ENCODE results near the gene AURKB. TPM values are rescaled to one million over a fixed set of nuclear protein-coding genes. Genes with fewer than 3 reads are reported as not detected.

The AURKB gene
- total and polyA plus RNA-seq, 8 donors: 1.0 to 66.0 (median 9.5) TPM

DNA sequence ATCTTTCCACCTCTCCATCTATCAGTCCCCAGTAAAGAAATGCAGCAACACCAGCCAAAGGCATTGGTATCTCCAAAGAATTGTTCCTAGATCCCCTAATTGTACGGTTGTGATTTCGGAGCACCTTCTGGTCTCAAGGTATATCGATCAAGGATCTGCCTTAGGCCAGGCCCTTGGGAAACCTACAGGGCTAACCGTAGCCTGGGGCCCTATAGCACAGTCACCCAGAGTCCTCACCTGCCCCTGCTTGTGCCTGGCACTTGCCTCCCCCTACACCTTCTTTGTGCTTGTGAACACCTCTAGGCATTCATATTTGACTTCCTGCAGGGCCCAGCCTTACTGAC is 16.8 kb upstream of the AURKB start:
- Histone ChIP-seq H3K27me3 (no peaks in the 10 kb centered on the region), H3K9me3 (no peaks in the 10 kb centered on the region), H3K4me1 (peaks cover 17 to 35% (median 26%) of the 10 kb centered on the region in 4 donors), H3K4me3 (peak overlapping the region in 3 of 4 donors; percentile 14 to 40 (median 24)), H3K27ac (peak overlapping the region in 4 of 5 donors; percentile 70 to 78 (median 74)), H3K36me3 (peaks cover 50 to 53% (median 51%) of the 10 kb centered on the region in 4 donors)
- no peak for DNase-seq
- intact Hi-C loops (cut with DNase I; ENCODE audit: low total_unique reads): no loop called here
- no peak for TF ChIP-seq POLR2A (IDR thresholded peaks at IDR 0.05)
- TF ChIP-seq POLR2AphosphoS5 (IDR thresholded peaks at IDR 0.05): no peak
- TF ChIP-seq, protein P1, sequence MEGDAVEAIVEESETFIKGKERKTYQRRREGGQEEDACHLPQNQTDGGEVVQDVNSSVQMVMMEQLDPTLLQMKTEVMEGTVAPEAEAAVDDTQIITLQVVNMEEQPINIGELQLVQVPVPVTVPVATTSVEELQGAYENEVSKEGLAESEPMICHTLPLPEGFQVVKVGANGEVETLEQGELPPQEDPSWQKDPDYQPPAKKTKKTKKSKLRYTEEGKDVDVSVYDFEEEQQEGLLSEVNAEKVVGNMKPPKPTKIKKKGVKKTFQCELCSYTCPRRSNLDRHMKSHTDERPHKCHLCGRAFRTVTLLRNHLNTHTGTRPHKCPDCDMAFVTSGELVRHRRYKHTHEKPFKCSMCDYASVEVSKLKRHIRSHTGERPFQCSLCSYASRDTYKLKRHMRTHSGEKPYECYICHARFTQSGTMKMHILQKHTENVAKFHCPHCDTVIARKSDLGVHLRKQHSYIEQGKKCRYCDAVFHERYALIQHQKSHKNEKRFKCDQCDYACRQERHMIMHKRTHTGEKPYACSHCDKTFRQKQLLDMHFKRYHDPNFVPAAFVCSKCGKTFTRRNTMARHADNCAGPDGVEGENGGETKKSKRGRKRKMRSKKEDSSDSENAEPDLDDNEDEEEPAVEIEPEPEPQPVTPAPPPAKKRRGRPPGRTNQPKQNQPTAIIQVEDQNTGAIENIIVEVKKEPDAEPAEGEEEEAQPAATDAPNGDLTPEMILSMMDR (IDR thresholded peaks at IDR 0.05): no peak
- no peak for TF ChIP-seq EP300 (IDR thresholded peaks at IDR 0.05)
- 88 to 100% (median 93%) methylated on average over 4 of the region's 4 CpGs for WGBS, 5 donors

- peak in 1 of 3 donors; percentile 38 for TF ChIP-seq POLR2AphosphoS5 (IDR thresholded peaks at IDR 0.05)
- no peak for TF ChIP-seq POLR2A (IDR thresholded peaks at IDR 0.05)
- TF ChIP-seq, protein P1 (IDR thresholded peaks at IDR 0.05): no peak
- WGBS, 5 donors: 14 to 32% (median 18%) methylated on average over 32 of the region's 32 CpGs
- Histone ChIP-seq H3K36me3 (peaks cover 45 to 48% (median 46%) of the 10 kb centered on the region in 4 donors), H3K4me1 (peaks cover 17 to 36% (median 26%) of the 10 kb centered on the region in 4 donors), H3K9me3 (no peaks in the 10 kb centered on the region), H3K27ac (peak overlapping the region in 4 of 5 donors; percentile 70 to 78 (median 74)), H3K4me3 (peak overlapping the region in 3 of 4 donors; percentile 14 to 40 (median 24)), H3K27me3 (no peaks in the 10 kb centered on the region)
- peak; percentile 32 to 94 for DNase-seq
- intact Hi-C loops (cut with DNase I; ENCODE audit: low total_unique reads): no loop called here
Measured at GRCh38 chr17:8226536-8227237, 16.3 kb upstream of the AURKB start.

- peak; percentile 39 to 69 for DNase-seq
- Histone ChIP-seq H3K4me1 (peaks cover 17 to 37% (median 28%) of the 10 kb centered on the region in 4 donors), H3K27me3 (no peaks in the 10 kb centered on the region), H3K27ac (peak overlapping the region in 4 of 5 donors; percentile 70 to 78 (median 74)), H3K9me3 (no peaks in the 10 kb centered on the region), H3K36me3 (peaks cover 38 to 41% (median 39%) of the 10 kb centered on the region in 4 donors), H3K4me3 (peak overlapping the region in 1 of 4 donors; percentile 40)
- 35 to 70% (median 60%) methylated on average over 20 of the region's 20 CpGs for WGBS, 5 donors
- intact Hi-C loops (cut with DNase I; ENCODE audit: low total_unique reads): no loop called here
- TF ChIP-seq POLR2A (IDR thresholded peaks at IDR 0.05): no peak
- TF ChIP-seq, protein P1 (IDR thresholded peaks at IDR 0.05): no peak
- TF ChIP-seq EP300 (IDR thresholded peaks at IDR 0.05): no peak
- no peak for TF ChIP-seq POLR2AphosphoS5 (IDR thresholded peaks at IDR 0.05)
Measured at GRCh38 chr17:8225813-8226535, 15.6 kb upstream of the AURKB start.

DNA sequence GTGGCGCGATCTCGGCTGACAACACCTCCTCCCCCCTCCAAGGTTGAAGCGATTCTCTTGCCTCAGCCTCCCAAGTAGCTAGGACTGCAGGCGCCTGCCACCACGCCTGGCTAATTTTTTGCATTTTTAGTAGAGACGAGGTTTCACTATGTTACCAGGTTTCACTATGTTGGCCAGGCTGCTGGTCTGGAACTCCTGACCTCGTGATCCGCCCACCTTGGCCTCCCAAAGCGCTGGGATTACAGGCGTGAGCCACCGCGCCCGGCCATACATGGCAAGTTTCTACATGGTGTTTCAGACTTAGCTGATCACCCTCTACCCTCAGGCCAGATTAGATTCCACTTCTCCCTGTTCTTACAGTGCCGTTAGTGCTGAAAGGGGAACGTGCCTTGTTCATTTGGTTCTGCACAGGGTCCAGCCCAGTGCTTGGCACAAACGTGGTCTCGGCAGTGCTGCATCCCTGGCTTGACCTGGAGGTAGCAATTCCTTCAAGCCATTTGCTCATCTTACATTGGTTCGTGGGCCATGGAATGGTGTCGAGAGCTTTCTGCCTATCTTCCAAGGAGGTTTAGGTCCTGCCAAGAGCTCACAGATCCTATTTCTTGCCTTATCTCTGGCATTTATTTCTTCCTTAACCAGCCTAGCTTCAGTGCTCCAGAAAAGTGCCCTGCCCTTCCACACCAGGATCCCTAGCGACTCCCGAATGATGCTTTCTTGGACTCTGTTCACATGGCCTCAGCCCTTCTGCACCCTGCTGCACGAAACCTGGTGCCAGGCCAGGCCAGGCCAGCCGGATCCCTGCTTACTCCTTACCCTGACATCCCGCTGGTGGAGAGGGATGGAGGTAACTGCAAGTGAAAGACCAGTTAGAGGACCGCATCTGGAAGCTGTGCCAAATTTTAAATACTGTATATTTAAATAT is 14.8 kb upstream of the AURKB start:
- TF ChIP-seq EP300 (IDR thresholded peaks at IDR 0.05): no peak
- TF ChIP-seq POLR2A (IDR thresholded peaks at IDR 0.05): no peak
- TF ChIP-seq POLR2AphosphoS5 (IDR thresholded peaks at IDR 0.05): no peak
- TF ChIP-seq, protein P1 (IDR thresholded peaks at IDR 0.05): no peak
- Histone ChIP-seq H3K27ac (peak overlapping the region in 2 of 5 donors; percentile 70 to 78), H3K36me3 (peaks cover 29 to 33% (median 31%) of the 10 kb centered on the region in 4 donors), H3K4me1 (peaks cover 23 to 46% (median 35%) of the 10 kb centered on the region in 4 donors), H3K4me3 (no peak overlapping the region), H3K9me3 (no peaks in the 10 kb centered on the region), H3K27me3 (no peaks in the 10 kb centered on the region)
- intact Hi-C loops (cut with DNase I; ENCODE audit: low total_unique reads): no loop called here
- WGBS, 5 donors: 85 to 93% (median 92%) methylated on average over 26 of the region's 26 CpGs
- DNase-seq: no peak
